GM18861 (cell line): ENCODE data around the gene PCDHGA1.

Experiments
- ATAC-seq: cut with Tn5 transposase; IDR thresholded peaks from one replicate; pipeline ENCODE4 v1.9.1; 2021; ENCODE audit not compliant: unreplicated experiment

PCDHGA1 gene

DNA sequence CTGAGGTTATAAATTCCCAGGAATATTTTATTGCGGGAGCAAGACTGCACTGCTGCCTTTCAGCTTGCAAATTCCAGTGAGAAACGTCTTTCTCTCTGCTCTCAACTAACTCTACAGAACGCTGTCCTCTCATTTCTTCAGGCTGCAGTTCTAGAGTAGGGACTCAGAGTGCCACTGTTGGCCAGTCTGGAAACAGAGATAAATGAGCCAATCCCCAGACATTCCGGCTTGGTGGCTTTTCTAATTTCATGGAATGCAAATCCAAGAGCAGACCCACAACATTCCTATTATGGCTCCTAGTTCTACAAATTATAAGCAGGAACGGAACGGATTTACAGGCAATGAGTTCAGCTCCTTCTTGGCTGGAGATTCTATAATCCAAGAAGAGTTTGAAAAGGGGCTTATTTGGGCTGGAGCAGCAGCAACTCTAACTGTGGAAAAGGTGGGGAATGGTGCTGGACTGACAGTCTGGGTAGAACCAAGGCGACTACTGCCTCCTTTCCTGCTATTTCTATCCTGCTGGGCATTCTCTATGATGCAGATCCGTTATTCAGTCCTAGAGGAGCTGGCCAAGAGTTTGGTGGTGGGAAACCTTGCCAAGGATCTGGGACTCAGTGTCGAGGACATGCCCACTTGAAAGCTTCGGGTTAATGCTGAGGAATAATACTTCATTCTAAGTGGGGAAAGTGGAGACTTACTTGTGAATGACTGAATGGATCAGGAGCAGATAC, 109.3 kb downstream of the PCDHGA1 start:
- ATAC-seq = no peak

DNA sequence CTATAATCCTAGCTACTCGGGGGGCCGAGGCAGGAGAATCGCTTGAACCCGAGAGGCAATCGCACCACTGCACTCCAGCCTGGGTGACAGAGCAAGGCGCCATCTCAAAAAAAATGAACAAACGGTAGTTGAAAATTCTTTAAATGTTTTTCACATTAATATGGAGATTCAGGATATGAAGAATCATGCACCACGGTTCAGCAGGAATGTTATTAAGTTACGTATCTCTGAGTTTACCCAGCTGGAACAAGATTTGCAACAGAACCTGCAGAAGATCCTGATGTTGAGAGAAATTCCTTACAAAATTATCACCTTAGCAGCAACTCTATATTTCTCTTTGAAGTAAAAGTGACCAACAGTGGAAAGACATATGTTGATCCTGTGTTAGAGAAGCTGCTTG, 110.0 kb downstream of the PCDHGA1 start:
- ATAC-seq = no peak

DNA sequence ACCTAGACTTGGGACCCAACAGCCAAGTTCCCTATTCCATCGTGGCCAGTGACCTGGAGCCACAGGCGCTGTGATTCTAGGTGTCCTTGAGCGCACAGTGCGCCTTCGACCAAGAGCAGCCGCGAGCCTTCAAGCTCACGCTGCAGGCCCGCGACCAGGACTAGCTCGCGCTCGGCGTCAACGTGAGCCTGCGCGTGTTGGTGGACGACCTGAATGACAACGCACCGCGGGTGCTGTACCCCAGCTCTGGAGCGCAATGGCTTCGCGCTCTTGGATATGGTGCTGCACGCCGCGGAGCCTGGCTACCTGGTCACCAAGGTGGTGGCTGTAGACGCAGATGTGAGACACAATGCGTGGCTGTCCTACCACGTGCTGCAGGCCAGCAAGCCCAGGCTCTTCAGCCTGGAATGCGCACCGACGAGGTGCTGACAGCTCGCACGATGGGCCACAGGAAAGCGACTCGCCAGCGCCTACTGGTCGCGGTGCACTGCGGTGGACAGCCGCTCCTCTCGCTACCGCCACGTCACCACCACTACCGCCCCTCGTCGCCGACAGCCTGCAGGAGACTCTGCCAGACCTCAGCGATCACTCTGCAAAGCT, 111.4 kb downstream of the PCDHGA1 start:
- ATAC-seq = no peak

- ATAC-seq = no peak
Measured at GRCh38 chr5:141465351-141465750, 135.0 kb downstream of the PCDHGA1 start.

- peak; percentile 99 for ATAC-seq
Measured at GRCh38 chr5:141475625-141476131, 145.4 kb downstream of the PCDHGA1 start, which contains the start of gene PCDHGC3. Gene PCDHGC3, plus strand, starts transcription at chr5:141475966. Its CDS starts 151 bp downstream, at chr5:141476117.

GRCh38 chr5:141476132-141476911, 146.0 kb downstream of the PCDHGA1 start:
- no peak for ATAC-seq

DNA sequence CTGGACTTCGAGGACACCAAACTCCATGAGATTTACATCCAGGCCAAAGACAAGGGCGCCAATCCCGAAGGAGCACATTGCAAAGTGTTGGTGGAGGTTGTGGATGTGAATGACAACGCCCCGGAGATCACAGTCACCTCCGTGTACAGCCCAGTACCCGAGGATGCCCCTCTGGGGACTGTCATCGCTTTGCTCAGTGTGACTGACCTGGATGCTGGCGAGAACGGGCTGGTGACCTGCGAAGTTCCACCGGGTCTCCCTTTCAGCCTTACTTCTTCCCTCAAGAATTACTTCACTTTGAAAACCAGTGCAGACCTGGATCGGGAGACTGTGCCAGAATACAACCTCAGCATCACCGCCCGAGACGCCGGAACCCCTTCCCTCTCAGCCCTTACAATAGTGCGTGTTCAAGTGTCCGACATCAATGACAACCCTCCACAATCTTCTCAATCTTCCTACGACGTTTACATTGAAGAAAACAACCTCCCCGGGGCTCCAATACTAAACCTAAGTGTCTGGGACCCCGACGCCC, 146.8 kb downstream of the PCDHGA1 start:
- ATAC-seq = no peak

DNA sequence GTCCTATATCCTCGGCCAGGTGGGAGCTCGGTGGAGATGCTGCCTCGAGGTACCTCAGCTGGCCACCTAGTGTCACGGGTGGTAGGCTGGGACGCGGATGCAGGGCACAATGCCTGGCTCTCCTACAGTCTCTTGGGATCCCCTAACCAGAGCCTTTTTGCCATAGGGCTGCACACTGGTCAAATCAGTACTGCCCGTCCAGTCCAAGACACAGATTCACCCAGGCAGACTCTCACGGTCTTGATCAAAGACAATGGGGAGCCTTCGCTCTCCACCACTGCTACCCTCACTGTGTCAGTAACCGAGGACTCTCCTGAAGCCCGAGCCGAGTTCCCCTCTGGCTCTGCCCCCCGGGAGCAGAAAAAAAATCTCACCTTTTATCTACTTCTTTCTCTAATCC, 147.5 kb downstream of the PCDHGA1 start:
- ATAC-seq = no peak

GRCh38 chr5:141478321-141478945, 148.1 kb downstream of the PCDHGA1 start:
- ATAC-seq = no peak

DNA sequence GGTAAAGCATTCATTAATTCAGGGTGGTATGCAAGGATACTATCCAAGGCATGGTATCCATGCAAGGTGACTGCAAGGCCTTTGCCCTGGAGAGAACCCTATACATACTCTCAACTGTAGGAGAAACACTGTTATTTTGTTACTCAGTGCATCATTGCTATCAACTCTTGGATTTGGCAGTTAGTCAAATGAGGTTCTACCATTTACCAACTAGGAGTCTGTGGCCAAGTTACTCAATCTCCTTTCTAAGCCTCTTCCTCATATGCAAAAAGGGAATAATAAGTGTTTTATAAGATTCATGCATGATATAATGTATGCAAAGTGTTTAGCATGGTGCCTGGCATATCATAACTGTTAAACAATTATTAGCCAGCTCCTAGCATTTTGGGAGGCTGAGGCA, 149.5 kb downstream of the PCDHGA1 start:
- no peak for ATAC-seq

- no peak for ATAC-seq
Measured at GRCh38 chr5:141483902-141484301, 153.6 kb downstream of the PCDHGA1 start.

- no peak for ATAC-seq
Measured at GRCh38 chr5:141484310-141484640, 154.0 kb downstream of the PCDHGA1 start.

DNA sequence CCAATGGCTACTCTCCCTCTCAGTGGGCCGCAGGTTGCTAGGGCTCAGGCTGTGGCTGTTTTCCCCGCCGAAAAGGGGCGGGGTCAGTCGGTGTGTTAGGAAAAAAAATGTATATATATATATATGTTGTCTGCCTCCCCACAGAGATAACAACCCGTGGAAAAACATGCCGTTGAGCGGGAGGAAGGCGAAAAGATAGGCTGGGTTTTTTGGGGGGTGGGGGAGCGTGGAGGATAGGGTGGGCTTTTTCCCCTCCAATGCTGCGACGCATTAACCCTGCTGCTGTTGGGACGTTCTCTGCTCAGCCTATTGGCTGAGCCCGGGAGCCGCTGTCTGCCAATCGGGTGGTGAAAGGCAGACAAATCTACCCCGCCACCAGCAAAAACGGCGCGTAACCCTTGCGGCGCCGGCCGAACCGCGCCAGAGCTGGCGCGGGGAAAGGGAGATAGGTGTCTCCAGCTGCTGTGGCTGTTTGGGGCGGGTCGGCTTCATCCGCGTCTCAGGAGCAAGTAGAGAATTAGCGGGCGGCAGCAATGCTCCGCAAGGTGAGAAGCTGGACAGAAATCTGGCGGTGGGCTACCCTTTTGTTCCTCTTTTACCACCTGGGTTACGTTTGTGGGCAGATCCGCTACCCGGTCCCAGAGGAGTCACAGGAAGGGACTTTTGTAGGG, 154.5 kb downstream of the PCDHGA1 start, which contains the start of gene PCDHGC4:
Gene PCDHGC4 (plus strand): TSS at position 390 of the 671 bp plus-strand sequence. CDS start 144 bp downstream, at position 534.
- ATAC-seq = no peak

DNA sequence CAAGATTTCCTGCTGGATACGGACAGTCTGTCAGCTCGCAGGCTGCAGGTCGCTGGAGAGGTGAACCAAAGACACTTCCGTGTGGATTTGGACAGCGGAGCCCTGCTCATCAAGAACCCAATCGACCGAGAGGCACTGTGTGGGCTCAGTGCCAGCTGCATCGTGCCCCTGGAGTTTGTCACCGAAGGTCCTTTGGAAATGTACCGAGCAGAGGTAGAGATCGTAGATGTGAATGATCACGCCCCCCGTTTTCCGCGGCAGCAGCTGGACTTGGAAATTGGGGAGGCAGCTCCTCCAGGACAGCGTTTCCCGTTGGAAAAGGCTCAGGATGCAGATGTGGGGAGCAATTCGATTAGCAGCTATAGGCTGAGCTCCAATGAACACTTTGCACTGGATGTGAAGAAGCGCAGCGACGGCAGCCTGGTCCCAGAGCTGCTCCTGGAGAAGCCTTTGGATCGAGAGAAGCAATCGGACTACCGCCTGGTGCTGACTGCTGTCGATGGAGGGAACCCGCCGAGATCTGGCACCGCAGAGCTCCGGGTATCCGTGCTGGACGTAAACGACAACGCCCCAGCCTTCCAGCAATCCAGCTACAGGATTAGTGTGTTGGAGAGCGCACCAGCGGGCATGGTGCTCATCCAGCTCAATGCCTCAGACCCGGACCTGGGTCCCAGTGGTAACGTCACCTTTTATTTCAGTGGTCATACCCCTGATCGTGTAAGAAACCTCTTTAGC, 155.2 kb downstream of the PCDHGA1 start:
- ATAC-seq = no peak

- no peak for ATAC-seq
Measured at GRCh38 chr5:141486091-141486490, 155.8 kb downstream of the PCDHGA1 start.

DNA sequence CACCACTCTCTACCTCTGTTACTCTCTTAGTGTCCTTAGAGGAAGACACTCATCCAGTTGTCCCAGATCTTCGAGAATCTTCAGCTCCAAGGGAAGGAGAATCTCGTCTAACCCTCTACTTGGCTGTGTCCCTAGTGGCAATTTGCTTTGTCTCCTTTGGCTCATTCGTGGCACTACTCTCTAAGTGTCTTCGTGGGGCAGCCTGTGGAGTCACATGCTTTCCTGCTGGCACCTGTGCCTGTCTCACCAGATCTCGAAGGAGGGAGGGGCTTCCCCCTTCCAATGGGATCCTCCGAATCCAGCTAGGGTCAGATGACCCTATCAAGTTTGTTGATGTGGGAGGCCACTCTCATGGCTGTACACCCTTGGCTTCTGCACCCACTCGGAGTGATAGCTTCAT, 156.8 kb downstream of the PCDHGA1 start:
- no peak for ATAC-seq

DNA sequence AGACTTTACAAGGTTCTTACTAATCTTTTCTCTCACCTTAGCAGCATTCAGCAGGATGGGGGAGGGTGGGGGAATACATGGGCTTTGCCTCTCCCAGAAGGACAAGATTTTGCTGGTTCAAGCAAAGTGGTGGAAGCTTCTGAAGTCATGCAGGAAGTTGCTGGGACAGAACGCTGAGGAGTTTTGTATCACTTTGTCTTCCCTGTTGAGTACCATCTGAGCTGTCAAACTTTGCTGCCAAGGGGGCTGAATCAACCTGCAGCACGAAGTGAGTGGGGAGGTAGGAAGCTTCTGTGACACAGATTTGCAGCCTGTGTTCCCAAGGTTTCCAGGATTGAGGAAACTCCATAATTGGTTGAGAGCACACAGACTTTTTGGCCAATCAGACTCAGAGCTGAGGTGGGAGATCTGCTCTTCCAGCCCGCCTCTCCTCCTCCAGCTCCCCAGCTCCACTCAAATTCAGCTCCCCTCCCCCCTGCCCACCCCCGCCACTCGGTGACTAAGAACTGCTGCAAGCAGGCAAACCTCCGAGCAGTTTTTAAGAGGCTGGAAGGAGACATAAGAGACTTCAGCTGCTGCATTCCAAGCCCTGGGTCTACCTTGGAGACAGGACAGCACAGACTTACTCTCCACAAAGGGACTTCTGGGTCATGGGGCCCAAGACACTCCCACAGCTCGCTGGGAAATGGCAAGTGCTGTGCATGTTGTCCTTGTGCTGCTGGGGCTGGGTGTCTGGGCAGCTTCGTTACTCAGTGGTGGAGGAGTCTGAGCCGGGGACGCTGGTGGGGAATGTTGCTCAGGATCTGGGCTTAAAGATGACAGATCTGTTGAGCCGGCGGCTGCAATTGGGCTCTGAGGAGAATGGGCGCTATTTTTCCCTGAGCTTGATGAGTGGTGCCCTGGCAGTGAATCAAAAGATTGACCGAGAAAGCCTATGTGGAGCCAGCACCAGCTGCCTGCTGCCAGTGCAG, 158.6 kb downstream of the PCDHGA1 start, which contains the start of gene PCDHGC5:
Gene PCDHGC5 (plus strand): TSS at position 491 of the 971 bp plus-strand sequence. CDS start 160 bp downstream, at position 651.
- ATAC-seq = no peak

DNA sequence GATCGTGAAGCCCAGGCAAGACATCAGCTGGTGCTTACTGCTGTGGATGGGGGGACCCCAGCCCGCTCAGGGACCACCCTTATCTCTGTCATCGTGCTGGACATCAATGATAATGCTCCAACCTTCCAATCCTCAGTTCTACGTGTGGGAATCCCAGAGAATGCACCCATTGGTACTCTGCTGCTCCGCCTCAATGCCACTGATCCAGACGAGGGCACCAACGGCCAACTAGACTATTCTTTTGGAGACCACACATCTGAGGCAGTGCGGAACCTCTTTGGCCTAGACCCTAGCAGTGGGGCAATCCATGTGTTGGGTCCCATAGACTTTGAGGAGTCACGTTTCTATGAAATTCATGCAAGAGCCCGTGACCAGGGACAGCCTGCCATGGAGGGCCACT, 159.5 kb downstream of the PCDHGA1 start:
- no peak for ATAC-seq
